ENCODE data around the gene ABCC6. TPM values are rescaled to one million over a fixed set of nuclear protein-coding genes. Genes with fewer than 3 reads are reported as not detected.

The ABCC6 gene
- total and polyA plus RNA-seq, 10 of the 15 experiments (the other 5 are each of a cell fraction or from before 2014, with no cell fraction given): 0.05 to 0.13 (median 0.06) TPM; not detected in 5

DNA sequence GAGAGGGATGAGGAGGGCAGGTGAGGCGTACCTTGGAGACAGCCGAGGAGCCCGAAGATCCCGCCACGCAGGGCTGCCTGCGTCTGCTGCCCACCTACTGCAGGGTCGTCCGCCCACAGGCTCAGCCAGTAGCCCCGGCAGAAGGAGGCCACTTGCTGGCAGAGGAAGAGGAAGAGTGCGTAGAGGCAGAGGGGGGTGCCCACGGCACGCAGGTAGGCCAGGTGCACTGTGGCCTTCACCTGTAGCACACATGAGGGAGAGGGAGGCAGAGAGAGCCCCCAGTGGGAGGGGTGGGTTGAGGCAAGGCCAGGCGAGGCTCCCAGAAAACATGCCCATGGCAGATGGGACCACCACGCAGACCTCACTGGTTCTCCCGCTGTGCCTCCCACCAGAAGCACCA, 53.7 kb downstream of the ABCC6 start (continued):
- no peak for TF ChIP-seq PAX8 (IDR thresholded peaks at IDR 0.05)
- TF ChIP-seq RCOR1 (conservative IDR thresholded peaks at IDR 0.05; ENCODE audit: low read depth, low read length): no peak
- TF ChIP-seq, protein P1, sequence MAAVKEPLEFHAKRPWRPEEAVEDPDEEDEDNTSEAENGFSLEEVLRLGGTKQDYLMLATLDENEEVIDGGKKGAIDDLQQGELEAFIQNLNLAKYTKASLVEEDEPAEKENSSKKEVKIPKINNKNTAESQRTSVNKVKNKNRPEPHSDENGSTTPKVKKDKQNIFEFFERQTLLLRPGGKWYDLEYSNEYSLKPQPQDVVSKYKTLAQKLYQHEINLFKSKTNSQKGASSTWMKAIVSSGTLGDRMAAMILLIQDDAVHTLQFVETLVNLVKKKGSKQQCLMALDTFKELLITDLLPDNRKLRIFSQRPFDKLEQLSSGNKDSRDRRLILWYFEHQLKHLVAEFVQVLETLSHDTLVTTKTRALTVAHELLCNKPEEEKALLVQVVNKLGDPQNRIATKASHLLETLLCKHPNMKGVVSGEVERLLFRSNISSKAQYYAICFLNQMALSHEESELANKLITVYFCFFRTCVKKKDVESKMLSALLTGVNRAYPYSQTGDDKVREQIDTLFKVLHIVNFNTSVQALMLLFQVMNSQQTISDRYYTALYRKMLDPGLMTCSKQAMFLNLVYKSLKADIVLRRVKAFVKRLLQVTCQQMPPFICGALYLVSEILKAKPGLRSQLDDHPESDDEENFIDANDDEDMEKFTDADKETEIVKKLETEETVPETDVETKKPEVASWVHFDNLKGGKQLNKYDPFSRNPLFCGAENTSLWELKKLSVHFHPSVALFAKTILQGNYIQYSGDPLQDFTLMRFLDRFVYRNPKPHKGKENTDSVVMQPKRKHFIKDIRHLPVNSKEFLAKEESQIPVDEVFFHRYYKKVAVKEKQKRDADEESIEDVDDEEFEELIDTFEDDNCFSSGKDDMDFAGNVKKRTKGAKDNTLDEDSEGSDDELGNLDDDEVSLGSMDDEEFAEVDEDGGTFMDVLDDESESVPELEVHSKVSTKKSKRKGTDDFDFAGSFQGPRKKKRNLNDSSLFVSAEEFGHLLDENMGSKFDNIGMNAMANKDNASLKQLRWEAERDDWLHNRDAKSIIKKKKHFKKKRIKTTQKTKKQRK (IDR thresholded peaks at IDR 0.05; ENCODE audit: low read depth, low read length): no peak
- TF ChIP-seq ESRRA (IDR thresholded peaks at IDR 0.05; ENCODE audit: low read length): no peak
- no peak for TF ChIP-seq RUNX3 (IDR thresholded peaks at IDR 0.05; ENCODE audit: low read length)

DNA sequence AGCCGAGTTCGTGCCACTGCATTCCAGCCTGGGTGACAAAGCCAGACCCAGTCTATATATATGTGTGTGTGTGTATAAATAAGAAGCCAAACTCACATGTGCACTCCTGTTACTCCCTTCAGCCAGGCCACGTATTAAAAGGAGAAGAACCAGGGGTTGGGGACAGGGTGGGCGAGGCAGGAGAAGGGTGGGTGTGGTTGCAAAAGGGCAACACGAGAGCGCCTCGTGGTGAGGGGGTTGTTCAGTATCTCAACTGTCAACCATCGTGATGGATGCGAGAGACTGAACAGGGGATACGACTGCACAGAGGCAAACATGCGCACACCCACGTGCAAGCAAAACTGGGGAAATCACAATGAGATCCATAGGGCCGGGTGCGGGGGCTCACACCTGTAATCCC, 54.9 kb downstream of the ABCC6 start:
- no peaks in the 10 kb centered on the region for H3K79me2 ChIP-seq (ENCODE audit: control insufficient read depth, insufficient read depth, low read length)
- no peaks in the 10 kb centered on the region for H3K36me3 ChIP-seq (ENCODE audit: control insufficient read depth in 2 of 2, insufficient read depth in 2 of 2, low read length in 1 of 2)
- CTCF ChIA-PET: no interaction called here
- no peak overlapping the region for H3K4me3 ChIP-seq
- whole genome bisulfite sequencing (ENCODE audit: insufficient coverage, insufficient replicate concordance, low lambda C conversion rate, missing lambda C conversion rate): 59% methylated on average over 12 of the region's 14 CpGs
- FAIRE-seq (no peak), DNase-seq (ENCODE audit: low read depth, low spot score) (no peak), ATAC-seq (no peak)
- no peak overlapping the region for H3K27ac ChIP-seq (ENCODE audit: control insufficient read depth, insufficient read depth)
- SMC1A ChIA-PET (ENCODE audit: uncharacterized antibody, unreplicated experiment): no interaction called here
- POLR2A ChIA-PET: no interaction called here
- BruUV-seq (replicated peaks): no TSS peak
- H2AFZ ChIP-seq (ENCODE audit: control insufficient read depth, low read depth, low read length): no peak overlapping the region
- no peak overlapping the region for H3K4me2 ChIP-seq (ENCODE audit: control insufficient read depth, insufficient read depth)
- in situ Hi-C loops (cut with MboI) (no loop called here), intact Hi-C loops (cut with micrococcal nuclease; ENCODE audit: unreplicated experiment) (no loop called here)
- no peaks in the 10 kb centered on the region for H3K4me1 ChIP-seq (ENCODE audit: control insufficient read depth, insufficient read depth, low read length)
- RAD21 ChIA-PET (ENCODE audit: unreplicated experiment): no interaction called here
- no peaks in the 10 kb centered on the region for H3K27me3 ChIP-seq (replicated peaks in 1 of 2; ENCODE audit: control insufficient read depth in 2 of 2, insufficient read depth in 2 of 2, low read length in 1 of 2)
- H3K9me3 ChIP-seq (replicated peaks; ENCODE audit: control insufficient read depth, insufficient read depth, low read length): no peaks in the 10 kb centered on the region
- H3K9ac ChIP-seq (ENCODE audit: control insufficient read depth, insufficient read depth, low read length): no peak overlapping the region
- TF ChIP-seq TAF1 (IDR thresholded peaks at IDR 0.05; ENCODE audit: borderline replicate concordance, low read depth, low read length): no peak
- TF ChIP-seq EGR1 (IDR thresholded peaks at IDR 0.05; ENCODE audit: borderline replicate concordance in 1 of 2, low read depth in 2 of 2, low read length in 2 of 2): no peak
- no peak for TF ChIP-seq TCF7 (IDR thresholded peaks at IDR 0.05; ENCODE audit: borderline replicate concordance)
- no peak for TF ChIP-seq RFX5 (IDR thresholded peaks at IDR 0.05; ENCODE audit: low read depth, low read length)
- TF ChIP-seq BHLHE40 (IDR thresholded peaks at IDR 0.05; ENCODE audit: borderline replicate concordance in 1 of 2, low read depth in 2 of 2, low read length in 1 of 2): no peak
- no peak for TF ChIP-seq CHD2 (IDR thresholded peaks at IDR 0.05; ENCODE audit: borderline replicate concordance, low read depth, low read length)
- no peak for TF ChIP-seq TARDBP (IDR thresholded peaks at IDR 0.05; ENCODE audit: borderline replicate concordance)
- TF ChIP-seq SREBF1 (IDR thresholded peaks at IDR 0.05; ENCODE audit: low read length): no peak
- TF ChIP-seq POLR2A (IDR thresholded peaks at IDR 0.05; ENCODE audit: low read depth, low read length): no peak
- TF ChIP-seq MYB (IDR thresholded peaks at IDR 0.05; ENCODE audit: borderline replicate concordance, low read depth, low read length): no peak
- TF ChIP-seq ZSCAN29 (IDR thresholded peaks at IDR 0.05): no peak
- TF ChIP-seq SRF (IDR thresholded peaks at IDR 0.05; ENCODE audit: low read depth in 2 of 2, low read length in 2 of 2): no peak
- H4K20me1 ChIP-seq (ENCODE audit: control insufficient read depth, insufficient read depth): no peaks in the 10 kb centered on the region

All from GM12878 (cell line).